ENCODE measurements around the gene LAPTM5.
A peak's percentile ranks its signal among the peaks of the same experiment; 100 is the strongest.

The LAPTM5 gene

GRCh38 chr1:30757352-30758120 lies at the start of gene LAPTM5:
Gene LAPTM5, minus strand, starts transcription at chr1:30757774. Its CDS starts 29 bp downstream, at chr1:30757745.
- no peak for TF ChIP-seq ZNF274 (IDR thresholded peaks at IDR 0.05; ENCODE audit: low read depth, low read length)
- H3K4me3 ChIP-seq (ENCODE audit: low read length), result peak within 1 kb of the TSS; percentile 74

GRCh38 chr1:30806381-30807317 lies 49.1 kb upstream of the LAPTM5 start:
- TF ChIP-seq ZNF274 (IDR thresholded peaks at IDR 0.05; ENCODE audit: low read depth, low read length), result no peak
- no peak overlapping the region for H3K4me3 ChIP-seq (ENCODE audit: low read length)

GRCh38 chr1:30805304-30806003 lies 47.9 kb upstream of the LAPTM5 start:
- H3K4me3 ChIP-seq (ENCODE audit: low read length), result no peak overlapping the region
- TF ChIP-seq ZNF274 (IDR thresholded peaks at IDR 0.05; ENCODE audit: low read depth, low read length), result no peak

- H3K4me3 ChIP-seq (ENCODE audit: low read length), result no peak overlapping the region
- no peak for TF ChIP-seq ZNF274 (IDR thresholded peaks at IDR 0.05; ENCODE audit: low read depth, low read length)
These were observed 47.2 kb upstream of the LAPTM5 start for GRCh38 chr1:30804822-30805221.

- no peak for TF ChIP-seq ZNF274 (IDR thresholded peaks at IDR 0.05; ENCODE audit: low read depth, low read length)
- no peak overlapping the region for H3K4me3 ChIP-seq (ENCODE audit: low read length)
These were observed 46.8 kb upstream of the LAPTM5 start for GRCh38 chr1:30804352-30804751.

GRCh38 chr1:30803562-30803961 lies 46.0 kb upstream of the LAPTM5 start:
- no peak for TF ChIP-seq ZNF274 (IDR thresholded peaks at IDR 0.05; ENCODE audit: low read depth, low read length)
- no peak overlapping the region for H3K4me3 ChIP-seq (ENCODE audit: low read length)

- no peak overlapping the region for H3K4me3 ChIP-seq (ENCODE audit: low read length)
These were observed 44.2 kb upstream of the LAPTM5 start for GRCh38 chr1:30801771-30802198.

GRCh38 chr1:30799233-30799511 lies 41.6 kb upstream of the LAPTM5 start:
- no peak for TF ChIP-seq ZNF274 (IDR thresholded peaks at IDR 0.05; ENCODE audit: low read depth, low read length)
- H3K4me3 ChIP-seq (ENCODE audit: low read length), result no peak overlapping the region

More at GRCh38 chr1:30801771-30802198, 44.2 kb upstream of the LAPTM5 start:
- TF ChIP-seq ZNF274 (IDR thresholded peaks at IDR 0.05; ENCODE audit: low read depth, low read length), result no peak

- no peak overlapping the region for H3K4me3 ChIP-seq (ENCODE audit: low read length)
- no peak for TF ChIP-seq ZNF274 (IDR thresholded peaks at IDR 0.05; ENCODE audit: low read depth, low read length)
These were observed 41.0 kb upstream of the LAPTM5 start for GRCh38 chr1:30798389-30799232.

GRCh38 chr1:30795026-30795425 lies 37.5 kb upstream of the LAPTM5 start:
- no peak overlapping the region for H3K4me3 ChIP-seq (ENCODE audit: low read length)
- TF ChIP-seq ZNF274 (IDR thresholded peaks at IDR 0.05; ENCODE audit: low read depth, low read length), result no peak

GRCh38 chr1:30794260-30794659 lies 36.7 kb upstream of the LAPTM5 start:
- no peak for TF ChIP-seq ZNF274 (IDR thresholded peaks at IDR 0.05; ENCODE audit: low read depth, low read length)

GRCh38 chr1:30793209-30793608 lies 35.6 kb upstream of the LAPTM5 start:
- no peak overlapping the region for H3K4me3 ChIP-seq (ENCODE audit: low read length)
- no peak for TF ChIP-seq ZNF274 (IDR thresholded peaks at IDR 0.05; ENCODE audit: low read depth, low read length)

More at GRCh38 chr1:30794260-30794659, 36.7 kb upstream of the LAPTM5 start:
- no peak overlapping the region for H3K4me3 ChIP-seq (ENCODE audit: low read length)

- no peak overlapping the region for H3K4me3 ChIP-seq (ENCODE audit: low read length)
- no peak for TF ChIP-seq ZNF274 (IDR thresholded peaks at IDR 0.05; ENCODE audit: low read depth, low read length)
These were observed 34.3 kb upstream of the LAPTM5 start for GRCh38 chr1:30791868-30792267.

Data from GM08714 (cell line).